Endodermal cell (in vitro differentiated cells): ENCODE data around the gene PTPRM. TPM values are rescaled to one million over a fixed set of nuclear protein-coding genes. Genes with fewer than 3 reads are reported as not detected.

Experiments used
- DNase-seq: peaks from one replicate; pipeline ENCODE4 v3.0.0-alpha.2; 2017
- H3K27ac ChIP-seq: 2 replicates; pipeline ENCODE4 v1.5.1; 2013; ENCODE audit warnings: mild to moderate bottlenecking, low read depth, low read length, moderate library complexity
- H3K27me3 ChIP-seq: 2 replicates; pipeline ENCODE4 v1.6.1; 2013; ENCODE audit warnings: mild to moderate bottlenecking, low read length, moderate library complexity; ENCODE audit not compliant: insufficient read depth, control insufficient read depth, poor library complexity, severe bottlenecking
- H3K36me3 ChIP-seq: 2 replicates; pipeline ENCODE4 v1.7.0; 2013; ENCODE audit warnings: mild to moderate bottlenecking, low read length, moderate library complexity; ENCODE audit not compliant: control insufficient read depth, insufficient read depth
- H3K4me1 ChIP-seq: one replicate; pipeline ENCODE4 v1.7.0; 2013; ENCODE audit warnings: low read length; ENCODE audit not compliant: control insufficient read depth, insufficient read depth
- H3K4me3 ChIP-seq: 2 replicates; pipeline ENCODE4 v1.5.1; 2013; ENCODE audit warnings: mild to moderate bottlenecking, low read length, moderate library complexity
- H3K9ac ChIP-seq: 2 replicates; pipeline ENCODE4 v1.6.1; 2013; ENCODE audit warnings: mild to moderate bottlenecking, low read length, moderate library complexity; ENCODE audit not compliant: poor library complexity, severe bottlenecking; ENCODE audit errors: extremely low read depth
- H3K9me3 ChIP-seq: 2 replicates; pipeline ENCODE4 v1.6.1; 2013; ENCODE audit warnings: mild to moderate bottlenecking, low read length, moderate library complexity; ENCODE audit not compliant: control insufficient read depth
- H3K27ac Mint-ChIP-seq: 2 replicates; pipeline ENCODE4 v1.8.0; 2020; ENCODE audit warnings: mixed read lengths
- H3K27me3 Mint-ChIP-seq: 2 replicates; pipeline ENCODE4 v1.8.0; 2021; ENCODE audit warnings: mild to moderate bottlenecking, mixed read lengths; ENCODE audit not compliant: insufficient read depth
- H3K36me3 Mint-ChIP-seq: 2 replicates; pipeline ENCODE4 v1.8.0; 2020; ENCODE audit warnings: low read depth, mixed read lengths
- H3K4me1 Mint-ChIP-seq: 2 replicates; pipeline ENCODE4 v1.8.0; 2020; ENCODE audit warnings: mixed read lengths
- H3K4me3 Mint-ChIP-seq: 2 replicates; pipeline ENCODE4 v1.8.0; 2020; ENCODE audit warnings: mild to moderate bottlenecking, moderate library complexity, mixed read lengths
- H3K9me3 Mint-ChIP-seq: 2 replicates; pipeline ENCODE4 v1.8.0; 2020; ENCODE audit warnings: mild to moderate bottlenecking, mixed read lengths
- CTCF ChIP-seq: fragments of 200-600 bp; sonication (generic); conservative IDR thresholded peaks from 2 replicates; pipeline ENCODE4 v1.5.0; 2021; ENCODE audit warnings: antibody characterized with exemption, mild to moderate bottlenecking
- WGBS, 2 experiments: methylation state at CpG; one replicate each; pipeline versions ENCODE4 v1.1.5 to v1.1.7; 2013; ENCODE audit warnings: missing lambda C conversion rate in 2 of 2, mixed read lengths in 1 of 2; ENCODE audit not compliant: insufficient coverage in 1 of 2, insufficient read length in 1 of 2; 5-methylcytosine and 5-hydroxymethylcytosine counted together
- total RNA-seq, 2 donors: library from RNA; stranded (reverse); fragmentation: NEBNext Ultra II Directional in 1 of 2; extraction: Animal tissue kit (Norgen Biotek cat#: 25700) in 1 of 2; gene quantifications; 2 replicates in 1 of 2; 3 replicates in 1 of 2; pipeline ENCODE4 v1.2.1, GENCODE V29; 2021

Gene PTPRM
- total RNA-seq, 2 donors from 2014 or later: 47.2 to 57.6 TPM

GRCh38 chr18:8114480-8114879 is 547.4 kb downstream of the PTPRM start:
- H3K4me1 ChIP-seq: no peaks in the 10 kb centered on the region
- no peak overlapping the region for H3K27ac ChIP-seq
- H3K27me3 ChIP-seq: no peaks in the 10 kb centered on the region
- peaks cover 13% of the 10 kb centered on the region for H3K36me3 ChIP-seq
- no peaks in the 10 kb centered on the region for H3K27me3 Mint-ChIP-seq
- H3K27ac Mint-ChIP-seq: no peak overlapping the region
- H3K9me3 ChIP-seq: no peaks in the 10 kb centered on the region
- no peak overlapping the region for H3K4me3 Mint-ChIP-seq
- 89% methylated on average over 1 of the region's 2 CpGs; no CpG with 5 or more reads in 1 of the 2 experiments for WGBS, 2 experiments
- no peaks in the 10 kb centered on the region for H3K4me1 Mint-ChIP-seq
- no peak for TF ChIP-seq CTCF
- H3K4me3 ChIP-seq: no peak overlapping the region
- H3K9me3 Mint-ChIP-seq: no peaks in the 10 kb centered on the region
- no peak overlapping the region for H3K9ac ChIP-seq
- DNase-seq: no peak
- peaks cover 5% of the 10 kb centered on the region for H3K36me3 Mint-ChIP-seq

- no peak overlapping the region for H3K4me3 Mint-ChIP-seq
- no peaks in the 10 kb centered on the region for H3K9me3 Mint-ChIP-seq
- H3K27me3 Mint-ChIP-seq: no peaks in the 10 kb centered on the region
- Histone ChIP-seq H3K9me3 (no peaks in the 10 kb centered on the region), H3K36me3 (peaks cover 9% of the 10 kb centered on the region), H3K27ac (no peak overlapping the region), H3K9ac (no peak overlapping the region), H3K27me3 (no peaks in the 10 kb centered on the region), H3K4me1 (no peaks in the 10 kb centered on the region), H3K4me3 (no peak overlapping the region)
- no peak for DNase-seq
- no peaks in the 10 kb centered on the region for H3K36me3 Mint-ChIP-seq
- H3K27ac Mint-ChIP-seq: no peak overlapping the region
- no peaks in the 10 kb centered on the region for H3K4me1 Mint-ChIP-seq
- 91% methylated on average over 2 of the region's 2 CpGs; no CpG with 5 or more reads in 1 of the 2 experiments for WGBS, 2 experiments
- TF ChIP-seq CTCF: no peak
These were observed 549.4 kb downstream of the PTPRM start for GRCh38 chr18:8116341-8117005.

GRCh38 chr18:8117006-8117371 is 549.9 kb downstream of the PTPRM start:
- Histone ChIP-seq H3K4me3 (no peak overlapping the region), H3K4me1 (peaks cover 2% of the 10 kb centered on the region), H3K36me3 (peaks cover 9% of the 10 kb centered on the region), H3K9ac (no peak overlapping the region), H3K9me3 (no peaks in the 10 kb centered on the region), H3K27ac (no peak overlapping the region), H3K27me3 (no peaks in the 10 kb centered on the region)
- DNase-seq: no peak
- Mint-ChIP-seq H3K4me3 (no peak overlapping the region), H3K36me3 (no peaks in the 10 kb centered on the region), H3K27ac (no peak overlapping the region), H3K9me3 (no peaks in the 10 kb centered on the region), H3K4me1 (peaks cover 4% of the 10 kb centered on the region), H3K27me3 (no peaks in the 10 kb centered on the region)
- 82 to 92% methylated on average over 2 of the region's 2 CpGs for WGBS, 2 experiments
- TF ChIP-seq CTCF: no peak
